ENCODE results near the gene EXOC2.

GRCh38 chr6:498795-499231, 194.1 kb downstream of the EXOC2 start:
- TF ChIP-seq ARNT (IDR thresholded peaks at IDR 0.05) (no peak), FOXM1 (IDR thresholded peaks at IDR 0.05; ENCODE audit: borderline replicate concordance) (no peak), SUZ12 (IDR thresholded peaks at IDR 0.05) (no peak), SP1 (IDR thresholded peaks at IDR 0.05) (no peak), L3MBTL2 (conservative IDR thresholded peaks at IDR 0.05) (no peak)
